HepG2 (cell line): ENCODE data around the gene FAM228A. TPM values are rescaled to one million over a fixed set of nuclear protein-coding genes. Genes with fewer than 3 reads are reported as not detected.
A peak's percentile ranks its signal among the peaks of the same experiment; 100 is the strongest.

Source experiments
- ATAC-seq: fragments of 200-7000 bp; cut with Tn5 transposase; 3 replicates; pipeline ENCODE4 v1.9.1; 2020; ENCODE audit warnings: mild to moderate bottlenecking, moderate library complexity
- Bru-seq: library from RNA; stranded (reverse); fragments of 400-500 nt; gene quantifications from one replicate; lab custom pipeline; 2021; lab: Mats Ljungman, UMichigan
- BruChase-seq, 2 experiments: library from RNA; stranded (reverse); fragments of 400-500 nt; gene quantifications; one replicate each; lab custom pipeline; 2021; lab: Mats Ljungman, UMichigan
- BruUV-seq: library from RNA; stranded (reverse); fragments of 400-500 nt; replicated peaks from 2 replicates; lab custom pipeline; 2021; lab: Mats Ljungman, UMichigan
- CTCF ChIA-PET: fragments of 300-600 bp; formaldehyde crosslinking; extraction: SDS; loops from one replicate; lab custom pipeline; 2021; ENCODE audit warnings: low total read pairs, inconsistent platforms, low intra/inter-chr PET ratio; lab: Yijun Ruan, JAX
- POLR2A ChIA-PET: fragments of 350-600 bp; sonication (Branson Sonifier 250); formaldehyde crosslinking; loops from one replicate; lab custom pipeline; 2020; ENCODE audit warnings: antibody characterized with exemption, inconsistent platforms; lab: Yijun Ruan, JAX
- DNase-seq: peaks from one replicate; pipeline ENCODE4 v3.0.0-alpha.2; 2015; ENCODE audit warnings: low spot score
- FAIRE-seq: peaks from 3 replicates; lab custom pipeline; 2011; peaks lifted over from hg19 to GRCh38; lab: Jason Lieb, UNC
- H2AFZ ChIP-seq: one replicate; pipeline ENCODE4 v1.6.1; 2011; ENCODE audit warnings: low read length, inconsistent platforms
- H3K27ac ChIP-seq: fragments of 300-600 bp; 3 replicates; pipeline ENCODE4 v1.8.0; 2011; ENCODE audit warnings: mixed run types, mild to moderate bottlenecking, mixed read lengths, low read length, inconsistent platforms; ENCODE audit not compliant: insufficient read depth; ENCODE audit errors: extremely low read length
- H3K27me3 ChIP-seq, 2 experiments: fragments of 200-600 bp in 1 of 2; 2 replicates in 1 of 2; 3 replicates in 1 of 2; pipeline versions ENCODE4 v1.6.0 to v1.8.0; 2011; ENCODE audit warnings: low read length in 2 of 2, mild to moderate bottlenecking in 2 of 2, moderate library complexity in 2 of 2, inconsistent platforms in 1 of 2; ENCODE audit not compliant: insufficient read depth in 2 of 2, control insufficient read depth in 1 of 2
- H3K36me3 ChIP-seq, 2 experiments: fragments of 200-600 bp in 1 of 2; replicated peaks in 1 of 2; 2 replicates in 1 of 2; 3 replicates in 1 of 2; pipeline versions ENCODE4 v1.5.1 to v1.8.0; 2011; ENCODE audit warnings: low read length in 2 of 2, inconsistent platforms in 1 of 2; ENCODE audit not compliant: insufficient read depth in 2 of 2, control insufficient read depth in 1 of 2
- H3K4me1 ChIP-seq: 2 replicates; pipeline ENCODE4 v1.5.1; 2012; ENCODE audit warnings: low read length, inconsistent platforms; ENCODE audit not compliant: insufficient read depth
- H3K4me2 ChIP-seq: 2 replicates; pipeline ENCODE4 v1.6.0; 2011; ENCODE audit warnings: low read depth, low read length, inconsistent platforms
- H3K4me3 ChIP-seq, 3 experiments: fragments of 200-600 bp in 1 of 3; sonication (generic), shearing (Covaris generic) in 1 of 3; replicated peaks in 1 of 3; 2 replicates each; pipeline ENCODE4 v1.5.1; 2011 to 2016; ENCODE audit warnings: low read length in 3 of 3, inconsistent platforms in 2 of 3, low read depth in 2 of 3, mild to moderate bottlenecking in 2 of 3, control low read depth in 1 of 3, mixed read lengths in 1 of 3; ENCODE audit not compliant: insufficient read depth in 1 of 3
- H3K79me2 ChIP-seq: one replicate; pipeline ENCODE4 v1.6.1; 2011; ENCODE audit warnings: low read length, inconsistent platforms; ENCODE audit not compliant: insufficient read depth
- H3K9ac ChIP-seq: 2 replicates; pipeline ENCODE4 v1.6.0; 2011; ENCODE audit warnings: mild to moderate bottlenecking, low read depth, low read length, inconsistent platforms; ENCODE audit not compliant: insufficient read depth
- H3K9me3 ChIP-seq: 2 replicates; pipeline ENCODE4 v1.5.1; 2012; ENCODE audit warnings: mild to moderate bottlenecking, low read length
- H4K20me1 ChIP-seq: 2 replicates; pipeline ENCODE4 v1.6.0; 2011; ENCODE audit warnings: inconsistent platforms, mild to moderate bottlenecking, low read length, moderate library complexity; ENCODE audit not compliant: insufficient read depth
- EHMT2 ChIP-seq: fragments of 200-600 bp; sonication (generic); IDR thresholded peaks from 2 replicates; pipeline ENCODE4 v1.7.0; 2017; ENCODE audit warnings: antibody characterized with exemption, low read depth, low read length, borderline replicate concordance
- HES4 ChIP-seq: sonication (generic); formaldehyde crosslinking; IDR thresholded peaks from 2 replicates; pipeline ENCODE4 v1.9.0; 2021; ENCODE audit warnings: mild to moderate bottlenecking, missing genetic modification reagents, borderline replicate concordance
- JUND ChIP-seq: sonication (generic); formaldehyde crosslinking; IDR thresholded peaks from 2 replicates; pipeline ENCODE4 v1.8.0; 2022; ENCODE audit warnings: mild to moderate bottlenecking, missing genetic modification reagents
- ZNF550 ChIP-seq: sonication (generic); formaldehyde crosslinking; IDR thresholded peaks from 2 replicates; pipeline ENCODE4 v1.4.0; 2020; ENCODE audit warnings: mild to moderate bottlenecking, missing genetic modification reagents, borderline replicate concordance
- ZNF841 ChIP-seq: sonication (generic); formaldehyde crosslinking; IDR thresholded peaks from 2 replicates; pipeline ENCODE4 v1.8.1; 2023; ENCODE audit warnings: missing genetic modification reagents, borderline replicate concordance
- WGBS: methylation state at CpG from one replicate; pipeline ENCODE4 v1.1.6; 2017; ENCODE audit warnings: low lambda C conversion rate; 5-methylcytosine and 5-hydroxymethylcytosine counted together
- in situ Hi-C: cut with HindIII; loops from 2 replicates; pipeline ENCODE4 v1.10.0; 2017; ENCODE audit warnings: low pct_unique_long_range_greater_than_20kb; ENCODE audit not compliant: extremely low pct_ligation_motif_present
- intact Hi-C: fragments of 100-400 bp; cut with micrococcal nuclease; formaldehyde crosslinking; loops from one replicate; pipeline ENCODE4 v1.10.0; 2022; ENCODE audit not compliant: unreplicated experiment
- long read RNA-seq, 2 experiments: library from RNA in 1 of 2; library from polyadenylated mRNA in 1 of 2; stranded (forward) in 1 of 2; unstranded in 1 of 2; transcript quantifications; one replicate each; pipeline ENCODE4 v2.0.0, GENCODE V29; 2019 to 2022
- polyA minus RNA-seq, 3 experiments: library from RNA; depleted of rRNA, polyadenylated mRNA; stranded (reverse); fragments of >200 nt; gene quantifications; 2 replicates each; pipeline ENCODE4 v1.2.3, GENCODE V29; 2011; ENCODE audit warnings: low replicate concordance in 1 of 3
- polyA plus RNA-seq, 8 experiments: library from polyadenylated mRNA; depleted of rRNA in 3 of 8; stranded (reverse) in 7 of 8; unstranded in 1 of 8; fragments of >200 nt; fragmentation: Illumina TruSeq in 4 of 8; extraction: Trizol in 4 of 8; gene quantifications; 2 replicates each; pipeline versions ENCODE4 v1.2.1 to v1.2.3, GENCODE V29; 2011 to 2016; ENCODE audit warnings: low read depth in 4 of 8, missing spikeins in 1 of 8, mixed read lengths in 1 of 8; ENCODE audit not compliant: insufficient read depth in 1 of 8
- total RNA-seq, 5 experiments: library from RNA; depleted of rRNA; stranded (reverse); fragments of >200 nt; fragmentation: Illumina TruSeq; extraction: Trizol; gene quantifications; 2 replicates each; pipeline ENCODE4 v1.2.3, GENCODE V29; 2016; ENCODE audit warnings: low read depth in 1 of 5
- TF ChIP-seq, protein P1 (sequence below): sonication (generic); formaldehyde crosslinking; IDR thresholded peaks from 2 replicates; pipeline ENCODE4 v1.8.1; 2023; ENCODE audit warnings: mild to moderate bottlenecking, moderate library complexity, missing genetic modification reagents
- TF ChIP-seq, protein P2 (sequence below): sonication (generic); formaldehyde crosslinking; IDR thresholded peaks from 2 replicates; pipeline ENCODE4 v1.4.0; 2020; ENCODE audit warnings: missing genetic modification reagents, borderline replicate concordance
- TF ChIP-seq, protein P3 (sequence below): sonication (generic); formaldehyde crosslinking; IDR thresholded peaks from 2 replicates; pipeline ENCODE4 v1.5.1; 2020; ENCODE audit warnings: mild to moderate bottlenecking, missing genetic modification reagents, borderline replicate concordance

The FAM228A gene
- total RNA-seq (2016; rRNA removed; fragmentation: Illumina TruSeq; extraction: Trizol) (not detected in 2 replicates), polyA plus RNA-seq (2011; rRNA removed) (not detected in 2 replicates), polyA minus RNA-seq (2011; rRNA and poly(A)+ RNA removed; ENCODE audit: low replicate concordance) (not detected in 2 replicates), Bru-seq, nascent RNA (not detected), BruChase-seq, experiment 1, labeled RNA remaining after a 6-hour chase (percentile 23 among the genes with signal in this experiment), BruChase-seq, experiment 2, labeled RNA remaining after a 2-hour chase (percentile 26 among the genes with signal in this experiment)
- not detected in 2 replicates for total RNA-seq (2016; cell fraction: cytosol; rRNA removed; fragmentation: Illumina TruSeq; extraction: Trizol; ENCODE audit: low read depth)
- not detected in 2 replicates for total RNA-seq (2016; cell fraction: insoluble cytoplasmic fraction; rRNA removed; fragmentation: Illumina TruSeq; extraction: Trizol)
- not detected in 2 replicates for total RNA-seq (2016; cell fraction: membrane; rRNA removed; fragmentation: Illumina TruSeq; extraction: Trizol)
- not detected in 2 replicates for total RNA-seq (2016; cell fraction: nucleus; rRNA removed; fragmentation: Illumina TruSeq; extraction: Trizol)
- not detected in 2 replicates for polyA plus RNA-seq (2011; cell fraction: cytosol; rRNA removed)
- polyA plus RNA-seq (2011; cell fraction: nucleus; rRNA removed): not detected in 2 replicates
- polyA plus RNA-seq (2012): 0.09 TPM in 1 of 2 replicates, not detected in the other
- not detected in 2 replicates for polyA plus RNA-seq (2016; cell fraction: cytosol; fragmentation: Illumina TruSeq; extraction: Trizol; ENCODE audit: low read depth)
- not detected in 2 replicates for polyA plus RNA-seq (2016; cell fraction: insoluble cytoplasmic fraction; fragmentation: Illumina TruSeq; extraction: Trizol; ENCODE audit: low read depth)
- not detected in 2 replicates for polyA plus RNA-seq (2016; cell fraction: membrane; fragmentation: Illumina TruSeq; extraction: Trizol; ENCODE audit: low read depth)
- not detected in 2 replicates for polyA plus RNA-seq (2016; cell fraction: nucleus; fragmentation: Illumina TruSeq; extraction: Trizol; ENCODE audit: insufficient read depth, low read depth)
- not detected in 2 replicates for polyA minus RNA-seq (2011; cell fraction: cytosol; rRNA and poly(A)+ RNA removed)
- not detected in 2 replicates for polyA minus RNA-seq (2011; cell fraction: nucleus; rRNA and poly(A)+ RNA removed)
- long read RNA-seq, experiment 1: 0 reads
- long read RNA-seq, experiment 2: 0 reads

DNA sequence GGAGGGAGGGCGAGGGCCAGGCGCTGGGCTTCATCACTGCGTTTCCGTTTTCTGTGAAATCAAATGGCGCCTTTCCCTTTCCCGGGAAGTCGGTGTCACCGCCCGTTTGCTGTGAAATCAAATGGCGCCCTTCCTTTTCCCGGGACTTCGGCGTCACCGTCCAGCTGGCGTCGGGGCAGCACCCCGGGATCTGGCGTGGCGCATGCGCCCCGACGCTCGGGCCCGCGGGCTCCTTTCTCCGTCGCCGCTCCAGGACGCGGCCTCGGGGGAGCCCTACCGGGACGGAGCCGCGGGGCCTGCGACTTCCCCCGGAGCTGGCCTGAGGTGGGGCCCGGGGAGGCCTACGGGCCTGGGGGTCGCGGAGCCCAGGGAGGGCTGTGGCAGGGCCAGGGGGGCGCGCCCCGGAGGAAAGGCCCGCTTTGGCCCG, at the start of gene FAM228A:
FAM228A (plus strand) TSS at position 203 of the 427 bp plus-strand sequence. CDS start 428 bp downstream, outside the sequence.
- no peaks in the 10 kb centered on the region for H3K9me3 ChIP-seq
- no peak within 1 kb of the TSS for H3K9ac ChIP-seq
- H3K4me3 ChIP-seq: no peak within 1 kb of the TSS
- DNase-seq: no peak
- peaks cover 0 to 12% of the 10 kb centered on the region in 2 experiments; a peak in 2 of 5 replicates for H3K27me3 ChIP-seq
- no peaks in the 10 kb centered on the region for H4K20me1 ChIP-seq
- POLR2A ChIA-PET: no interaction called here
- TF ChIP-seq, protein P1, sequence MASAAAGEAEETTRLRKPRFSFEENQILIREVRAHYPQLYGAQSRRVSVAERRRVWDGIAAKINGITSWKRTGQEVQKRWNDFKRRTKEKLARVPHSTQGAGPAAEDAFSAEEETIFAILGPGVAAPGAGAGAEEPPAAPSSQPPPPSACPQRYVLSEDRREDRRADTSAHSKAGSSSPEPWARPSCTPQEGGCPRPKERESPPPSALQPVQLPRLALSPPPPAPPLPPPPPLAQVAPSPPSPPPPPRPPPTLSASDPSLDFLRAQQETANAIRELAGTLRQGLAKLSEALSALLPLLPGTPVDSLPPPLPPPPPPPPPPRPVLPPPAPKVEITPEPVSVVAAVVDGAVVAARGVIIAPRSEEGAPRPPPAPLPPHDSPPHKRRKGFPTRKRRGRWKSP (CRISPR knock-in tag): no peak
- TF ChIP-seq JUND (CRISPR knock-in tag): no peak
- TF ChIP-seq ZNF550 (CRISPR knock-in tag): no peak
- TF ChIP-seq, protein P2, sequence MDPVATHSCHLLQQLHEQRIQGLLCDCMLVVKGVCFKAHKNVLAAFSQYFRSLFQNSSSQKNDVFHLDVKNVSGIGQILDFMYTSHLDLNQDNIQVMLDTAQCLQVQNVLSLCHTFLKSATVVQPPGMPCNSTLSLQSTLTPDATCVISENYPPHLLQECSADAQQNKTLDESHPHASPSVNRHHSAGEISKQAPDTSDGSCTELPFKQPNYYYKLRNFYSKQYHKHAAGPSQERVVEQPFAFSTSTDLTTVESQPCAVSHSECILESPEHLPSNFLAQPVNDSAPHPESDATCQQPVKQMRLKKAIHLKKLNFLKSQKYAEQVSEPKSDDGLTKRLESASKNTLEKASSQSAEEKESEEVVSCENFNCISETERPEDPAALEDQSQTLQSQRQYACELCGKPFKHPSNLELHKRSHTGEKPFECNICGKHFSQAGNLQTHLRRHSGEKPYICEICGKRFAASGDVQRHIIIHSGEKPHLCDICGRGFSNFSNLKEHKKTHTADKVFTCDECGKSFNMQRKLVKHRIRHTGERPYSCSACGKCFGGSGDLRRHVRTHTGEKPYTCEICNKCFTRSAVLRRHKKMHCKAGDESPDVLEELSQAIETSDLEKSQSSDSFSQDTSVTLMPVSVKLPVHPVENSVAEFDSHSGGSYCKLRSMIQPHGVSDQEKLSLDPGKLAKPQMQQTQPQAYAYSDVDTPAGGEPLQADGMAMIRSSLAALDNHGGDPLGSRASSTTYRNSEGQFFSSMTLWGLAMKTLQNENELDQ (CRISPR knock-in tag): no peak
- TF ChIP-seq, protein P3, sequence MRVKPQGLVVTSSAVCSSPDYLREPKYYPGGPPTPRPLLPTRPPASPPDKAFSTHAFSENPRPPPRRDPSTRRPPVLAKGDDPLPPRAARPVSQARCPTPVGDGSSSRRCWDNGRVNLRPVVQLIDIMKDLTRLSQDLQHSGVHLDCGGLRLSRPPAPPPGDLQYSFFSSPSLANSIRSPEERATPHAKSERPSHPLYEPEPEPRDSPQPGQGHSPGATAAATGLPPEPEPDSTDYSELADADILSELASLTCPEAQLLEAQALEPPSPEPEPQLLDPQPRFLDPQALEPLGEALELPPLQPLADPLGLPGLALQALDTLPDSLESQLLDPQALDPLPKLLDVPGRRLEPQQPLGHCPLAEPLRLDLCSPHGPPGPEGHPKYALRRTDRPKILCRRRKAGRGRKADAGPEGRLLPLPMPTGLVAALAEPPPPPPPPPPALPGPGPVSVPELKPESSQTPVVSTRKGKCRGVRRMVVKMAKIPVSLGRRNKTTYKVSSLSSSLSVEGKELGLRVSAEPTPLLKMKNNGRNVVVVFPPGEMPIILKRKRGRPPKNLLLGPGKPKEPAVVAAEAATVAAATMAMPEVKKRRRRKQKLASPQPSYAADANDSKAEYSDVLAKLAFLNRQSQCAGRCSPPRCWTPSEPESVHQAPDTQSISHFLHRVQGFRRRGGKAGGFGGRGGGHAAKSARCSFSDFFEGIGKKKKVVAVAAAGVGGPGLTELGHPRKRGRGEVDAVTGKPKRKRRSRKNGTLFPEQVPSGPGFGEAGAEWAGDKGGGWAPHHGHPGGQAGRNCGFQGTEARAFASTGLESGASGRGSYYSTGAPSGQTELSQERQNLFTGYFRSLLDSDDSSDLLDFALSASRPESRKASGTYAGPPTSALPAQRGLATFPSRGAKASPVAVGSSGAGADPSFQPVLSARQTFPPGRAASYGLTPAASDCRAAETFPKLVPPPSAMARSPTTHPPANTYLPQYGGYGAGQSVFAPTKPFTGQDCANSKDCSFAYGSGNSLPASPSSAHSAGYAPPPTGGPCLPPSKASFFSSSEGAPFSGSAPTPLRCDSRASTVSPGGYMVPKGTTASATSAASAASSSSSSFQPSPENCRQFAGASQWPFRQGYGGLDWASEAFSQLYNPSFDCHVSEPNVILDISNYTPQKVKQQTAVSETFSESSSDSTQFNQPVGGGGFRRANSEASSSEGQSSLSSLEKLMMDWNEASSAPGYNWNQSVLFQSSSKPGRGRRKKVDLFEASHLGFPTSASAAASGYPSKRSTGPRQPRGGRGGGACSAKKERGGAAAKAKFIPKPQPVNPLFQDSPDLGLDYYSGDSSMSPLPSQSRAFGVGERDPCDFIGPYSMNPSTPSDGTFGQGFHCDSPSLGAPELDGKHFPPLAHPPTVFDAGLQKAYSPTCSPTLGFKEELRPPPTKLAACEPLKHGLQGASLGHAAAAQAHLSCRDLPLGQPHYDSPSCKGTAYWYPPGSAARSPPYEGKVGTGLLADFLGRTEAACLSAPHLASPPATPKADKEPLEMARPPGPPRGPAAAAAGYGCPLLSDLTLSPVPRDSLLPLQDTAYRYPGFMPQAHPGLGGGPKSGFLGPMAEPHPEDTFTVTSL (CRISPR knock-in tag): no peak
- TF ChIP-seq ZNF841 (CRISPR knock-in tag): no peak
- no peak for TF ChIP-seq HES4
- no peak for TF ChIP-seq EHMT2
- no peaks in the 10 kb centered on the region for H3K36me3 ChIP-seq
- CTCF ChIA-PET: no interaction called here
- H3K27ac ChIP-seq: no peak within 1 kb of the TSS
- no peak within 1 kb of the TSS for H2AFZ ChIP-seq
- H3K4me2 ChIP-seq: peak within 1 kb of the TSS; percentile 25; the same call in 1 of the 2 replicates
- intact Hi-C loops: no loop called here
- H3K79me2 ChIP-seq: no peaks in the 10 kb centered on the region
- H3K4me1 ChIP-seq: no peaks in the 10 kb centered on the region
- ATAC-seq: no peak
- no peak for FAIRE-seq
- 90% methylated on average over 46 of the region's 46 CpGs for WGBS
- BruUV-seq: no TSS peak
- in situ Hi-C loops: no loop called here
